ENCODE measurements around the gene AUTS2.

DNA sequence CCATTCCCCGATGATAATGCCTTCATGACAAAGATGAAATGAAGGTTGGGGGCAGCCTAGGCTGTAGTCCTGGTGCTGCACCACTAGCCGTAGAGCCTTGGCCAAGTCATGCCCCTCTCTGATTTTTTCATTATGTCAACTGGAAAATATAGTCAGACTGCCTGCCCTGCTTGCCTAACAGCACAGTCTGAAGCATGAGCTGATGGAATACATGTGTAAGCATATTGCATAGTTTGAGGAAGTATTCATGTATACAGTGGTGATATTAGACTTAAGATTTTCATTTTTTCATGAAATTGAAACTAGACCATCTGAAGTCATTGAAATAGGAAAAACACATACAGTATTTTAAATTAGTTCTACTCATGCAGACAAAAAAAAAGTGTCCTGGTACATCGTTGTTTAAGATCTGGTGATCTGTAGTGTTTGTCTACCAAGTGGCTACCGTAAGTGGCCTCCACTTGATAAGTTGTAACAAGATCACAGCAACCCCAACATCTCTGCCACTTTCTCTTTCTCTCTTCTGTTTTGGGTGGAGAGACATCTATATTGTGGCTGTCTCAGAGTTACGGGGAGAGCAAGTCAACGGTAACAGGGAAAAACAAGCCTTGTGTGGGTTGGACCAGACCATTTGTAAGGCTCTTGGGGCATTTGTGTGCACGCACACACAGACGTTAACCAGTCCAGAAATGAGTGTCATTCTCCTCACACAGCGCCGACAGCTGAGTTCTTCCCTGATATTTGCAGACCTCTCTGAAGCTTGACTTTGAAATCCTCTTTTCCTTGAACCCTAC, 817.1 kb downstream of the AUTS2 start:
- TF ChIP-seq SP1 (CRISPR knock-in tag; conservative IDR thresholded peaks at IDR 0.05): no peak
- TF ChIP-seq, protein P1, sequence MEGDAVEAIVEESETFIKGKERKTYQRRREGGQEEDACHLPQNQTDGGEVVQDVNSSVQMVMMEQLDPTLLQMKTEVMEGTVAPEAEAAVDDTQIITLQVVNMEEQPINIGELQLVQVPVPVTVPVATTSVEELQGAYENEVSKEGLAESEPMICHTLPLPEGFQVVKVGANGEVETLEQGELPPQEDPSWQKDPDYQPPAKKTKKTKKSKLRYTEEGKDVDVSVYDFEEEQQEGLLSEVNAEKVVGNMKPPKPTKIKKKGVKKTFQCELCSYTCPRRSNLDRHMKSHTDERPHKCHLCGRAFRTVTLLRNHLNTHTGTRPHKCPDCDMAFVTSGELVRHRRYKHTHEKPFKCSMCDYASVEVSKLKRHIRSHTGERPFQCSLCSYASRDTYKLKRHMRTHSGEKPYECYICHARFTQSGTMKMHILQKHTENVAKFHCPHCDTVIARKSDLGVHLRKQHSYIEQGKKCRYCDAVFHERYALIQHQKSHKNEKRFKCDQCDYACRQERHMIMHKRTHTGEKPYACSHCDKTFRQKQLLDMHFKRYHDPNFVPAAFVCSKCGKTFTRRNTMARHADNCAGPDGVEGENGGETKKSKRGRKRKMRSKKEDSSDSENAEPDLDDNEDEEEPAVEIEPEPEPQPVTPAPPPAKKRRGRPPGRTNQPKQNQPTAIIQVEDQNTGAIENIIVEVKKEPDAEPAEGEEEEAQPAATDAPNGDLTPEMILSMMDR (IDR thresholded peaks at IDR 0.05): no peak
- no peak for TF ChIP-seq SOX15 (CRISPR knock-in tag; IDR thresholded peaks at IDR 0.05)
- no peak for TF ChIP-seq ZNF121 (CRISPR knock-in tag; IDR thresholded peaks at IDR 0.05)
- TF ChIP-seq, protein P2, sequence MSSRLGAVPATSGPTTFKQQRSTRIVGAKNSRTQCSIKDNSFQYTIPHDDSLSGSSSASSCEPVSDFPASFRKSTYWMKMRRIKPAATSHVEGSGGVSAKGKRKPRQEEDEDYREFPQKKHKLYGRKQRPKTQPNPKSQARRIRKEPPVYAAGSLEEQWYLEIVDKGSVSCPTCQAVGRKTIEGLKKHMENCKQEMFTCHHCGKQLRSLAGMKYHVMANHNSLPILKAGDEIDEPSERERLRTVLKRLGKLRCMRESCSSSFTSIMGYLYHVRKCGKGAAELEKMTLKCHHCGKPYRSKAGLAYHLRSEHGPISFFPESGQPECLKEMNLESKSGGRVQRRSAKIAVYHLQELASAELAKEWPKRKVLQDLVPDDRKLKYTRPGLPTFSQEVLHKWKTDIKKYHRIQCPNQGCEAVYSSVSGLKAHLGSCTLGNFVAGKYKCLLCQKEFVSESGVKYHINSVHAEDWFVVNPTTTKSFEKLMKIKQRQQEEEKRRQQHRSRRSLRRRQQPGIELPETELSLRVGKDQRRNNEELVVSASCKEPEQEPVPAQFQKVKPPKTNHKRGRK (CRISPR knock-in tag; IDR thresholded peaks at IDR 0.05; ENCODE audit: borderline replicate concordance): no peak
- TF ChIP-seq GRHL2 (CRISPR knock-in tag; IDR thresholded peaks at IDR 0.05; ENCODE audit: insufficient replicate concordance, severe bottlenecking): no peak
- no peak for TF ChIP-seq CREM (CRISPR knock-in tag; IDR thresholded peaks at IDR 0.05)
- TF ChIP-seq ELF4 (CRISPR knock-in tag; IDR thresholded peaks at IDR 0.05; ENCODE audit: low read depth): no peak
